Heart right ventricle (tissue), 16 donors: ENCODE data around the gene IL36A. TPM values are rescaled to one million over a fixed set of nuclear protein-coding genes. Genes with fewer than 3 reads are reported as not detected.

ENCODE experiments used
- ATAC-seq, 8 donors: fragments of 200-7000 bp; cut with Tn5 transposase; one replicate each; pipeline ENCODE4 v1.9.1; 2020; ENCODE audit warnings: mild to moderate bottlenecking in 8 of 8, moderate library complexity in 8 of 8, moderate number of reproducible peaks in 1 of 8
- DNase-seq, 2 donors: peaks; one replicate each; pipeline ENCODE4 v3.0.0-alpha.2; 2020
- H3K27ac ChIP-seq, 10 donors: fragments of 200-600 bp; sonication (generic) in 2 of 10; one replicate each; pipeline versions ENCODE4 v1.5.0 to v1.8.0; 2020 to 2022; ENCODE audit warnings: mild to moderate bottlenecking in 3 of 10
- H3K27me3 ChIP-seq, 7 donors: fragments of 200-600 bp; one replicate each; pipeline ENCODE4 v1.8.0; 2021 to 2022; ENCODE audit warnings: mild to moderate bottlenecking in 2 of 7
- H3K36me3 ChIP-seq, 9 donors: fragments of 200-600 bp; sonication (generic) in 1 of 9; one replicate each; pipeline versions ENCODE4 v1.5.0 to v1.8.0; 2020 to 2022; ENCODE audit warnings: mild to moderate bottlenecking in 2 of 9
- H3K4me1 ChIP-seq, 9 donors: fragments of 200-600 bp; sonication (generic) in 1 of 9; one replicate each; pipeline versions ENCODE4 v1.5.0 to v1.8.0; 2020 to 2022; ENCODE audit warnings: mild to moderate bottlenecking in 4 of 9
- H3K4me3 ChIP-seq, 10 donors: fragments of 200-600 bp; sonication (generic) in 2 of 10; one replicate each; pipeline versions ENCODE4 v1.5.0 to v1.8.0; 2020 to 2022; ENCODE audit warnings: mild to moderate bottlenecking in 7 of 10, moderate library complexity in 2 of 10
- H3K9me3 ChIP-seq, 11 donors: fragments of 200-600 bp in 10 of 11; sonication (generic) in 2 of 11; one replicate each; pipeline versions ENCODE4 v1.5.0 to v1.8.0; 2013 to 2022; ENCODE audit warnings: mild to moderate bottlenecking in 2 of 11, control low read depth in 1 of 11, moderate library complexity in 1 of 11
- WGBS, 2 donors: extraction: QIAGEN DNeasy Blood & Tissue Kit; methylation state at CpG; one replicate each; pipeline ENCODE4 v1.1.7; 2013; ENCODE audit warnings: inconsistent platforms in 1 of 2; 5-methylcytosine and 5-hydroxymethylcytosine counted together
- intact Hi-C, 10 donors: fragments of 100-400 bp; cut with DNase I; formaldehyde crosslinking; loops; one replicate each; pipeline versions ENCODE4 v1.11.1 to v1.14.2; 2022
- long read RNA-seq, 3 donors: library from polyadenylated mRNA; unstranded; transcript quantifications; one replicate each; pipeline ENCODE4 v2.0.0, GENCODE V29; 2020 to 2021
- polyA plus RNA-seq, 2 donors: library from polyadenylated mRNA; stranded (reverse); fragments of 200-250 nt; gene quantifications; one replicate each; pipeline ENCODE4 v1.2.3, GENCODE V29; 2013
- total RNA-seq, 10 donors: library from RNA; stranded (reverse); fragmentation: NEBNext Ultra II Directional in 3 of 10; extraction: Animal tissue kit (Norgen Biotek cat#: 25700) in 3 of 10; gene quantifications; one replicate each; pipeline versions ENCODE4 v1.2.1 to v1.2.4, GENCODE V29; 2021 to 2023
- TF ChIP-seq, protein P1 (sequence below), 9 donors: fragments of 200-600 bp; sonication (generic) in 2 of 9; IDR thresholded peaks; one replicate each; pipeline versions ENCODE4 v1.5.0 to v1.8.0; 2021 to 2022; ENCODE audit warnings: antibody characterized with exemption in 9 of 9, mild to moderate bottlenecking in 5 of 9, moderate library complexity in 1 of 9
- donor health status: Arrhythmogenic right ventricular cardiomyopathy.
- donor health status: ischemic (EF 13 %, LVEDD 7.1; RV severe dilation, severe dysfunction).
- donor health status: healthy with polysubstance abuse.
- donor health status: DM: no; HTN: yes; CAD: no.
- donor health status: DM: no; HTN: no; CAD: no.
- donor health status: ischemic (EF 25% LVEDD 6.9; RV normal size, moderate dysfunction).
- donor health status: ischemic (EF 25% LVEDD 5.7; RV mildly dilated, moderate dysfunction).
- donor health status: healthy.
- donor health status: DM: yes; HTN: yes; CAD: no.
- donor health status: Ischemic cardiomyopathy.
- donor health status: ischemic (EF 35%, LVEDD 5.7; RV mildly dilated, moderate dysfunction).
- donor health status: nonischemic (EF 11% LVEDD 7.7; RV severe dilation, severe dysfunction).
- donor health status: DM: yes; HTN: yes; CAD: no.
- donor health status: PGD.
- donor health status: ischemic (EF 29% LVEDD 5.4; RV normal size, mild dysfunction).
- donor health status: nonischemic (EF 23%, LVEDD 6.1; RV moderate dilation, normal function).

IL36A gene, protein sequence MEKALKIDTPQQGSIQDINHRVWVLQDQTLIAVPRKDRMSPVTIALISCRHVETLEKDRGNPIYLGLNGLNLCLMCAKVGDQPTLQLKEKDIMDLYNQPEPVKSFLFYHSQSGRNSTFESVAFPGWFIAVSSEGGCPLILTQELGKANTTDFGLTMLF
- total RNA-seq (not detected), polyA plus RNA-seq (not detected)
- long read RNA-seq, donor 1: 0 reads
- long read RNA-seq, donor 2: 0 reads
- long read RNA-seq, donor 3: 0 reads

DNA sequence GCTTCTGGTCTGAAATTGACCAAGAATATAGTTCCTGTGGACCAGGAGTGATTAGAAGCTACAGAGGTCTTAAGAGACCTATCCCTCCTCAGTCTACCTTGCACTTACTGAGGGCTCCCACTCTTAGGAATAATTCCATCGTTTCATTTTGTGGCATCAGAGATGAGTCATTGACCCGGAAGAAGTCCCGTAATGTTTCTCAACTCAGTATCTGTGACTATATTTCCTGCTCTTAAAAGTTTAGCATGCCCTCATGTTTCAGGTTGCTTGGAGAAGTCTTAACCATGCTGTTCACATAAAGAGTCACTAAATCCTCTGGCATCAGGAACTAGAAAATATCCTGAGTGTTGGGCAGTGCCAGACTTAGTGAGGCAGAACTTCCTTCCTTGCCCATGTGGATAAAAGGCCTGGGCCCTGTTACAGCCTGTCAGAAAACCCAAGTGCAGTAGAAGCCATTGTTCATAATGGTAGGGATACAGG lies at the start of gene IL36A:
Gene IL36A, plus strand, starts transcription at position 430 of the 480 bp plus-strand sequence. CDS start 413 bp downstream, outside the sequence.
- Histone ChIP-seq H3K4me1 (no peaks in the 10 kb centered on the region), H3K36me3 (no peaks in the 10 kb centered on the region), H3K27ac (no peak within 1 kb of the TSS), H3K4me3 (no peak within 1 kb of the TSS), H3K27me3 (peaks cover 0 to 4% (median 0%) of the 10 kb centered on the region in 7 donors), H3K9me3 (peaks cover 0 to 20% (median 7%) of the 10 kb centered on the region in 11 donors)
- DNase-seq: no peak
- 79 to 85% methylated on average over 3 of the region's 3 CpGs for WGBS, 2 donors
- no peak for ATAC-seq
- TF ChIP-seq, protein P1, sequence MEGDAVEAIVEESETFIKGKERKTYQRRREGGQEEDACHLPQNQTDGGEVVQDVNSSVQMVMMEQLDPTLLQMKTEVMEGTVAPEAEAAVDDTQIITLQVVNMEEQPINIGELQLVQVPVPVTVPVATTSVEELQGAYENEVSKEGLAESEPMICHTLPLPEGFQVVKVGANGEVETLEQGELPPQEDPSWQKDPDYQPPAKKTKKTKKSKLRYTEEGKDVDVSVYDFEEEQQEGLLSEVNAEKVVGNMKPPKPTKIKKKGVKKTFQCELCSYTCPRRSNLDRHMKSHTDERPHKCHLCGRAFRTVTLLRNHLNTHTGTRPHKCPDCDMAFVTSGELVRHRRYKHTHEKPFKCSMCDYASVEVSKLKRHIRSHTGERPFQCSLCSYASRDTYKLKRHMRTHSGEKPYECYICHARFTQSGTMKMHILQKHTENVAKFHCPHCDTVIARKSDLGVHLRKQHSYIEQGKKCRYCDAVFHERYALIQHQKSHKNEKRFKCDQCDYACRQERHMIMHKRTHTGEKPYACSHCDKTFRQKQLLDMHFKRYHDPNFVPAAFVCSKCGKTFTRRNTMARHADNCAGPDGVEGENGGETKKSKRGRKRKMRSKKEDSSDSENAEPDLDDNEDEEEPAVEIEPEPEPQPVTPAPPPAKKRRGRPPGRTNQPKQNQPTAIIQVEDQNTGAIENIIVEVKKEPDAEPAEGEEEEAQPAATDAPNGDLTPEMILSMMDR (IDR thresholded peaks at IDR 0.05): no peak
- intact Hi-C loops: no loop called here

DNA sequence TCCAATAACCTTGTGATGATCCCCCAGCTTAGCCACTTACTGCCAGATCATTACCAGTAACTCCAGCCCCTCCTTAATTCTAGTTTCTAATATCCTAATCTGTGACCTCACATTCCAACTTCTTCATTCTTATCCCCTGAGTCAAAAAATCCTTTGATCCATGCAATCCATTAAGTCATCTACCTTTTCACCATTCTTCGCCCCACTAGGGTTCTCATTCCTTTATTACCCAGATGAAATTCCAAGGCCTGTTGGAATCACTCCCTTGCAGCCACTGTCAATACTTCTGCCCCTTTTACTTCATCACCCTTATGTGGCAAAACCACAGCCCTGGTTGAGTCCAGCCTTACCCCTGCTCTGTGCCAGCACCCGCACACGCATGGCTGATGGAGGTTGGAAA lies 47.7 kb upstream of the IL36A start:
- intact Hi-C loops: loop anchor here in 9 of 10 donors (5.0 to 10.0 kb wide), 3 partner anchors 205 to 353 kb away; no protein-coding TSS in a partner anchor
- ATAC-seq (no peak), DNase-seq (no peak)
- Histone ChIP-seq H3K27me3 (peaks cover 0 to 25% (median 13%) of the 10 kb centered on the region in 7 donors), H3K4me1 (no peaks in the 10 kb centered on the region), H3K36me3 (no peaks in the 10 kb centered on the region), H3K27ac (no peak overlapping the region), H3K4me3 (no peak overlapping the region), H3K9me3 (no peaks in the 10 kb centered on the region)
- TF ChIP-seq, protein P1 (IDR thresholded peaks at IDR 0.05): no peak
- 93 to 96% methylated on average over 3 of the region's 3 CpGs for WGBS, 2 donors

DNA sequence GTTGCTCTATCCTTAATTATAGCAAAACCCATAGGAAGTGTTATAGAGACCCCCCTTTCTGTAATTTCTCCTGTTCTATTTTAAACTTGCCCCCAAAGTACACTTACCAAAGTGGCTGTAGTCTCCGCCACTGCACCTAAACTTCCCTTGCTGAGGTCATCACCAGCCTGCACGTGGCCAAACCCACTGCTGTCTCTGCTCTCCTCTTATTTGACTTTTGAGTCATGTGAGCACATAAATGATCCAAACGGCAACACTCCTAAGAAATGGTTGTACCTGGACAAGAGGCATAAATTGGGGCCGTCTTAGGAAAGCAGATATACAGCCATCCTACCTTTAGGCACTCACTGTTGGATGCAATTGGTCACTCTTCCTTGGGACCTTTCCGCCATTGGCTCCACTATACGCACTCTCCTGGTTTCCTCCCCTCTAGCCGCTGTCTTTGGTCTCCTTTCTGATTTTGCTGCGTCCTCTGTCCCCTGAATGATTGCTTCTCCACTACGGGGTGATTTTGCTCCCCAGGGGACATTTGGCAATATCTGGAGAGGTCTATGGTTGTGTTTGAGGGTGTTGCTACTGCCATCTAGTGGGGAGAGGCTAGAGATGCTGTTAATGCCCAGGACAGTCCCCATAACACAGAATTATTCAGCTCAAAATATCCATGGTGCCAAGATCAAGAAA lies 46.7 kb upstream of the IL36A start:
- no peak overlapping the region for H3K27ac ChIP-seq
- intact Hi-C loops: loop anchor here in 9 of 10 donors (5.0 to 10.0 kb wide), 3 partner anchors 206 to 354 kb away; no protein-coding TSS in a partner anchor
- ATAC-seq (peak in 3 of 8 donors; percentile 56 to 73 (median 62)), DNase-seq (peak in 1 of 2 donors; percentile 23)
- peaks cover 0 to 25% (median 13%) of the 10 kb centered on the region in 7 donors for H3K27me3 ChIP-seq
- no peaks in the 10 kb centered on the region for H3K9me3 ChIP-seq
- no peaks in the 10 kb centered on the region for H3K4me1 ChIP-seq
- H3K4me3 ChIP-seq: no peak overlapping the region
- 49 to 50% methylated on average over 9 of the region's 9 CpGs for WGBS, 2 donors
- H3K36me3 ChIP-seq: no peaks in the 10 kb centered on the region
- TF ChIP-seq, protein P1 (IDR thresholded peaks at IDR 0.05): peak; percentile 48 to 83 (median 75)

DNA sequence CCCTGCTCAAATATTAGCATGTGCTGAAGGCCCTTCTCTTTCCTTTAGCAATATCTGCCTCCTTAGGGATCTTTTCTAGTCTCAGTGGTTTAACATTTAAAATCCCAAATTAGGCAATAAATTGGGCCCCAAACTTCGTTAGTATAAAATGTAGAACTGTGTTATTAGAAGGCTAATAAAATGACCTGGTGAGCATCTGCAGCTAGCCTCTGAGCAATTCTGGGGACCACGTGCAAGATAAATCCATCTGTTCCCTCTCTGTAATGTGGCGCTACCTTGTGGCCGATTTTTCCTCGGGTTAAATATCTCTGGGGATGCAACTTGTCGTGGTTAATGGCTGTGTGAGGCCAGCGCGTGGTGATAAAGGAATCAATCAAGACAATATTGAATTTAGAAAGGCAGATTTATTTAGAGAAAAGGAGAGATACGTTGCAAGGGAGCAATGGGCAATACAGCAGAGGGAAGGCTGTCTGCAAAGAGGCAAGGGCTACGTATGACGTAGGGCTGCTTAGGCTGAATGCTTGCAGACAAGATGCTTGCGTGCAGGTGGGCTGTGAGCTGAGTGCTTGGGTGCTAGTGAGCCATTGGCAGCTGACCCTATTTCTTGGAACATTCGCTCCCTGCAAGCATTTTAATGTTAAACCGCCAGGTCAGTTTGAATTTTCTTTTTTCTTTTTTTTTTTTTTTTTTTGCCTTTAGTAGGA lies 46.0 kb upstream of the IL36A start:
- 65 to 69% methylated on average over 14 of the region's 14 CpGs for WGBS, 2 donors
- Histone ChIP-seq H3K36me3 (no peaks in the 10 kb centered on the region), H3K9me3 (no peaks in the 10 kb centered on the region), H3K4me3 (no peak overlapping the region), H3K4me1 (no peaks in the 10 kb centered on the region), H3K27ac (no peak overlapping the region), H3K27me3 (peaks cover 0 to 25% (median 13%) of the 10 kb centered on the region in 7 donors)
- ATAC-seq (no peak), DNase-seq (no peak)
- TF ChIP-seq, protein P1 (IDR thresholded peaks at IDR 0.05): peak in 2 of 9 donors; percentile 18 to 26
- intact Hi-C loops: loop anchor here in 9 of 10 donors (5.0 to 10.0 kb wide), 3 partner anchors 207 to 354 kb away; no protein-coding TSS in a partner anchor
